Erythroblast (primary cell): ENCODE data around the gene METTL26.

Source experiments
- GATA1 ChIP-seq: IDR thresholded peaks from 2 replicates; pipeline ENCODE4 v1.6.1; 2011; ENCODE audit warnings: low read depth, mild to moderate bottlenecking, control low read depth, low read length, moderate library complexity
- POLR2A ChIP-seq: IDR thresholded peaks from 2 replicates; pipeline ENCODE4 v1.6.1; 2011; ENCODE audit warnings: mild to moderate bottlenecking, low read length

- TF ChIP-seq POLR2A (no peak), GATA1 (no peak)
Observed at GRCh38 chr16:620700-621525, 15.2 kb downstream of the METTL26 start.
